Neural progenitor cell (in vitro differentiated cells): Measurements from ENCODE around the gene ZNF273. TPM values are rescaled to one million over a fixed set of nuclear protein-coding genes. Genes with fewer than 3 reads are reported as not detected.

Experiments used
- DNase-seq: peaks from one replicate; pipeline ENCODE4 v3.0.0-alpha.2; 2016; ENCODE audit warnings: low spot score
- H2AFZ ChIP-seq: fragments of 200-600 bp; sonication (generic); replicated peaks from 2 replicates; pipeline ENCODE4 v1.6.1; 2016; ENCODE audit warnings: antibody characterized with exemption
- H3F3A ChIP-seq: fragments of 200-600 bp; sonication (generic); 2 replicates; pipeline ENCODE4 v1.6.1; 2016; ENCODE audit warnings: antibody characterized with exemption, low read depth
- H3K27ac ChIP-seq: fragments of 200-600 bp; sonication (generic); 2 replicates; pipeline ENCODE4 v1.5.1; 2016; ENCODE audit warnings: mild to moderate bottlenecking
- H3K27me3 ChIP-seq: fragments of 200-600 bp; sonication (generic); 2 replicates; pipeline ENCODE4 v1.6.1; 2016; ENCODE audit warnings: mild to moderate bottlenecking, moderate library complexity
- H3K36me3 ChIP-seq: fragments of 200-600 bp; sonication (generic); 2 replicates; pipeline ENCODE4 v1.5.1; 2016
- H3K4me1 ChIP-seq: fragments of 200-600 bp; sonication (generic); 2 replicates; pipeline ENCODE4 v1.6.1; 2016; ENCODE audit warnings: mixed run types
- H3K4me2 ChIP-seq: fragments of 200-600 bp; sonication (generic); 2 replicates; pipeline ENCODE4 v1.6.1; 2016
- H3K4me3 ChIP-seq: fragments of 200-600 bp; sonication (generic); 2 replicates; pipeline ENCODE4 v1.5.1; 2016
- H3K79me2 ChIP-seq: fragments of 200-600 bp; sonication (generic); 2 replicates; pipeline ENCODE4 v1.6.1; 2016; ENCODE audit warnings: low read depth
- H3K9ac ChIP-seq: fragments of 200-600 bp; sonication (generic); 2 replicates; pipeline ENCODE4 v1.6.1; 2016
- H3K9me3 ChIP-seq: fragments of 200-600 bp; sonication (generic); 2 replicates; pipeline ENCODE4 v1.5.1; 2016; ENCODE audit warnings: low read depth
- H4K20me1 ChIP-seq: fragments of 200-600 bp; sonication (generic); 2 replicates; pipeline ENCODE4 v1.6.1; 2016; ENCODE audit warnings: low read depth
- H3K27ac Mint-ChIP-seq: 3 replicates; pipeline ENCODE4 v1.8.0; 2021; ENCODE audit warnings: mixed read lengths
- H3K27me3 Mint-ChIP-seq: 2 replicates; pipeline ENCODE4 v1.8.0; 2022; ENCODE audit warnings: low read depth, mild to moderate bottlenecking, inconsistent platforms, moderate library complexity, mixed read lengths; ENCODE audit not compliant: insufficient read depth
- H3K36me3 Mint-ChIP-seq: 3 replicates; pipeline ENCODE4 v1.8.0; 2021; ENCODE audit warnings: mixed read lengths
- H3K4me1 Mint-ChIP-seq: 3 replicates; pipeline ENCODE4 v1.8.0; 2021; ENCODE audit warnings: mixed read lengths
- H3K4me3 Mint-ChIP-seq: 3 replicates; pipeline ENCODE4 v1.8.0; 2021; ENCODE audit warnings: mild to moderate bottlenecking, moderate library complexity, mixed read lengths
- H3K9me3 Mint-ChIP-seq: 3 replicates; pipeline ENCODE4 v1.8.0; 2020; ENCODE audit warnings: mixed read lengths
- EZH2 ChIP-seq: fragments of 200-600 bp; sonication (generic); IDR thresholded peaks from 2 replicates; pipeline ENCODE4 v1.6.1; 2017; ENCODE audit warnings: antibody characterized with exemption, mild to moderate bottlenecking, moderate library complexity
- EZH2phosphoT487 ChIP-seq: fragments of 200-600 bp; sonication (generic); IDR thresholded peaks from 2 replicates; pipeline ENCODE4 v1.6.1; 2017; ENCODE audit warnings: antibody characterized with exemption
- total RNA-seq: library from RNA; depleted of rRNA; stranded (reverse); fragments of >200 nt; gene quantifications from 2 replicates; pipeline ENCODE4 v1.2.3, GENCODE V29; 2015; ENCODE audit warnings: low replicate concordance
- TF ChIP-seq, protein P1 (sequence below): fragments of 200-600 bp; sonication (generic); IDR thresholded peaks from 2 replicates; pipeline ENCODE4 v1.5.1; 2017; ENCODE audit warnings: antibody characterized with exemption, mild to moderate bottlenecking

ZNF273 gene
- total RNA-seq, 1 donor from 2014 or later = 36.5 TPM

DNA sequence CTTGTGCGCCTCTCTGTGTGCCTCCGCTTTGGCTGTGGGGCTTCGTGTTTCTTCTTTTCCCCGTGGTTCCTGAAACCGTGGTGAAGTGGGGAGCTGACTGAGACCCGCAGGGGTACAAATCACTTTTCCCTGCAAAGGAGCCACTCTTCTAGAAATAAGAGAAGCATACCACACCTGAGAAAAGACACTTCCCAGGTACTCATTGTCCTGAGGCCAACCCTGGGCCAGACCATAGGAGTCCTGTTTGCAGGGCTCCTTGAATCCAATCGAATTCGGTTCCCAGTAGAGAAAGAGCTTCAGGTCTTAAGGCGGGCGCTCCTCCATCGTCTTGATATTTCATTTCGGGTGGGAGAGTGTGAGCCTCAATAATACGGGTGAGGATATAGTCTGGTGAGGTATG, 32.4 kb upstream of the ZNF273 start:
- Histone ChIP-seq H2AFZ (no peak overlapping the region), H3K27ac (no peak overlapping the region), H3K9ac (no peak overlapping the region), H3K36me3 (no peaks in the 10 kb centered on the region), H4K20me1 (no peaks in the 10 kb centered on the region), H3K9me3 (no peaks in the 10 kb centered on the region), H3K4me1 (no peaks in the 10 kb centered on the region), H3K27me3 (no peaks in the 10 kb centered on the region), H3F3A (no peaks in the 10 kb centered on the region), H3K79me2 (no peaks in the 10 kb centered on the region), H3K4me2 (no peak overlapping the region), H3K4me3 (no peak overlapping the region)
- H3K4me3 Mint-ChIP-seq = no peak overlapping the region
- H3K4me1 Mint-ChIP-seq = no peaks in the 10 kb centered on the region
- H3K9me3 Mint-ChIP-seq = peaks cover 36% of the 10 kb centered on the region
- H3K27me3 Mint-ChIP-seq = peaks cover 22% of the 10 kb centered on the region
- TF ChIP-seq, protein P1, sequence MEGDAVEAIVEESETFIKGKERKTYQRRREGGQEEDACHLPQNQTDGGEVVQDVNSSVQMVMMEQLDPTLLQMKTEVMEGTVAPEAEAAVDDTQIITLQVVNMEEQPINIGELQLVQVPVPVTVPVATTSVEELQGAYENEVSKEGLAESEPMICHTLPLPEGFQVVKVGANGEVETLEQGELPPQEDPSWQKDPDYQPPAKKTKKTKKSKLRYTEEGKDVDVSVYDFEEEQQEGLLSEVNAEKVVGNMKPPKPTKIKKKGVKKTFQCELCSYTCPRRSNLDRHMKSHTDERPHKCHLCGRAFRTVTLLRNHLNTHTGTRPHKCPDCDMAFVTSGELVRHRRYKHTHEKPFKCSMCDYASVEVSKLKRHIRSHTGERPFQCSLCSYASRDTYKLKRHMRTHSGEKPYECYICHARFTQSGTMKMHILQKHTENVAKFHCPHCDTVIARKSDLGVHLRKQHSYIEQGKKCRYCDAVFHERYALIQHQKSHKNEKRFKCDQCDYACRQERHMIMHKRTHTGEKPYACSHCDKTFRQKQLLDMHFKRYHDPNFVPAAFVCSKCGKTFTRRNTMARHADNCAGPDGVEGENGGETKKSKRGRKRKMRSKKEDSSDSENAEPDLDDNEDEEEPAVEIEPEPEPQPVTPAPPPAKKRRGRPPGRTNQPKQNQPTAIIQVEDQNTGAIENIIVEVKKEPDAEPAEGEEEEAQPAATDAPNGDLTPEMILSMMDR = no peak
- TF ChIP-seq EZH2 (no peak), EZH2phosphoT487 (no peak)
- H3K36me3 Mint-ChIP-seq = no peaks in the 10 kb centered on the region
- H3K27ac Mint-ChIP-seq = no peak overlapping the region
- DNase-seq = no peak

DNA sequence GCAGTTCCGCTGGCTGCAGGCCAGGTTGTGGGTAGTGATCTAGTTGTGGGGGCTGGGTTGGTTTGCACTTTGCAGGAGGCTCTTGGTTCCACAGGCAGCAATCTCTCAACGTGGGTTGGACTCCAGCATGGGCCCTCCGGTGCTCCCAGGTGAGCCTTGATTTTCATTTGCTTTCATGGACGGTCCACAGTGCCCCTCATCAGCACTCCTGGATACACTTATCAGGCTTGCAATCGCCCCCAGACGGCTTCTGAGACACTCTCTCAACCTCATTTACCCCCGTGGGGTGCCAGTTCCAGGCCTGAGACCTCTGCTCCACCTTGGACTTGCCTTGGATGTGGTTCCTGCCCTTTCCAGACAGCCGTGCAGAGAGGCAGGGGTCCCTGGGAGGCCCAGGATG, 31.3 kb upstream of the ZNF273 start:
- Histone ChIP-seq H4K20me1 (no peaks in the 10 kb centered on the region), H3K9me3 (no peaks in the 10 kb centered on the region), H3K4me3 (no peak overlapping the region), H3K27ac (no peak overlapping the region), H3K4me2 (no peak overlapping the region), H3K27me3 (no peaks in the 10 kb centered on the region), H2AFZ (no peak overlapping the region), H3K9ac (no peak overlapping the region), H3K79me2 (no peaks in the 10 kb centered on the region), H3K4me1 (no peaks in the 10 kb centered on the region), H3F3A (no peaks in the 10 kb centered on the region), H3K36me3 (no peaks in the 10 kb centered on the region)
- TF ChIP-seq, protein P1 = no peak
- TF ChIP-seq EZH2 (no peak), EZH2phosphoT487 (no peak)
- peaks cover 3% of the 10 kb centered on the region for H3K4me1 Mint-ChIP-seq
- H3K36me3 Mint-ChIP-seq = no peaks in the 10 kb centered on the region
- peaks cover 40% of the 10 kb centered on the region for H3K9me3 Mint-ChIP-seq
- H3K27me3 Mint-ChIP-seq = peaks cover 22% of the 10 kb centered on the region
- no peak for DNase-seq
- H3K27ac Mint-ChIP-seq = no peak overlapping the region
- H3K4me3 Mint-ChIP-seq = no peak overlapping the region

DNA sequence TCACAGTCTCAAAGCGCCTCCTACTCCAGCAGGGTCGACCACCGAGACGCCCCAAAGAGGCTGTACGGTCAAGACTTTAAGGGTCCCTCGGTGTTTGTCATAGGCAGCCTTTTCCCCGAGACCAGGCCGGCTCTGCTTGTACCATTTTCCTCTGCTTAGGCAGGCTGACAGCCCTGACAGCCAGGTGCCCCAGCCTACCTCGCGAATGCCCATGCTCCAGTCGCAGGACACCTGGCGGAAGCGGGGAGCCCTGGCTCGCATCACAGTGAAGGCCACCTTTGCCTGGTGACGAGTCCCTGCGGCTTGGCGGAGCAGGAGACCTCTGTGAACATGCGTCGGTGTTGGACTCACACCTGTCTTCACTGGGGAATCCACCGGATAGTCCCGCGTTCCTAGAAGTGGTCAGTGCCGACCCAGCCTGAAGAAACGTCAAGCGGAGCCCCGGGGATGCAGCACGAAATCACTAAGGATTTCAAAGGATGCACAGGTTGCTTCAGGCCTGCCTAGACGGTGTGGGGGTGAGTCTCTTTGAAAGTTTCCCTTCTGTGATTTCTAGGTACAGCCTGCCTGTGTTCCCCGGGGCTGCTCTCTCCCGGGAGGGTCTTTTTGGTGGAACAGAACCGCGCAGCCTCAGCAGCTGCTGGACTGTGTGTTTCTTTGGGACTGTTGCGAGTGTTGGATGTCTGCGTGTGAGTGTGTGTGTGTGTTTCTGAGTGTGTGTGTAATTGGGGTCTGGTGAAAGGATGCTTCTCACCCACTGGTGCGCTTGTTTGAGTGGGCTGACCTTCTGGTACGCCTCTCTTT, 30.5 kb upstream of the ZNF273 start:
- TF ChIP-seq EZH2 (no peak), EZH2phosphoT487 (no peak)
- TF ChIP-seq, protein P1 = no peak
- Histone ChIP-seq H4K20me1 (no peaks in the 10 kb centered on the region), H3K4me2 (no peak overlapping the region), H3K9ac (no peak overlapping the region), H2AFZ (no peak overlapping the region), H3F3A (no peaks in the 10 kb centered on the region), H3K27me3 (no peaks in the 10 kb centered on the region), H3K36me3 (no peaks in the 10 kb centered on the region), H3K4me1 (no peaks in the 10 kb centered on the region), H3K79me2 (no peaks in the 10 kb centered on the region), H3K4me3 (no peak overlapping the region), H3K9me3 (no peaks in the 10 kb centered on the region), H3K27ac (no peak overlapping the region)
- Mint-ChIP-seq H3K4me1 (peaks cover 3% of the 10 kb centered on the region), H3K9me3 (peaks cover 45% of the 10 kb centered on the region), H3K4me3 (no peak overlapping the region), H3K27ac (no peak overlapping the region), H3K36me3 (no peaks in the 10 kb centered on the region), H3K27me3 (peaks cover 18% of the 10 kb centered on the region)
- no peak for DNase-seq
